Activated CD8-positive, alpha-beta T cell treated with anti-CD3 and anti-CD28 coated beads, Interleukin-2, amount 10 ng/mL, durations not matched to agents 7 days and 5 days (primary cell): ENCODE data around the gene STAT6. TPM values are rescaled to one million over a fixed set of nuclear protein-coding genes. Genes with fewer than 3 reads are reported as not detected.
A peak's percentile ranks its signal among the peaks of the same experiment; 100 is the strongest.

Experiments
- ATAC-seq: fragments of 150-1000 bp; cut with Tn5 transposase; one replicate; pipeline ENCODE4 v1.10.0; 2021; ENCODE audit warnings: moderate library complexity
- CTCF ChIA-PET: fragments of 350-600 bp; sonication (Branson Sonifier 250); formaldehyde crosslinking; loops from one replicate; lab custom pipeline; 2021; ENCODE audit warnings: antibody characterized with exemption; lab: Charles Lee
- POLR2A ChIA-PET: fragments of 350-600 bp; sonication (Branson Sonifier 250); formaldehyde crosslinking; loops from one replicate; lab custom pipeline; 2021; ENCODE audit warnings: antibody characterized with exemption; lab: Charles Lee
- DNase-seq: peaks from one replicate; pipeline ENCODE4 v3.0.0-alpha.2; 2020
- H3K27ac Mint-ChIP-seq: one replicate; pipeline ENCODE4 v1.8.0; 2021; ENCODE audit warnings: mild to moderate bottlenecking, mixed read lengths
- H3K27me3 Mint-ChIP-seq: one replicate; pipeline ENCODE4 v1.8.0; 2021; ENCODE audit warnings: low read depth, mixed read lengths
- H3K36me3 Mint-ChIP-seq: one replicate; pipeline ENCODE4 v1.8.0; 2021; ENCODE audit warnings: low read depth, mixed read lengths
- H3K4me1 Mint-ChIP-seq: one replicate; pipeline ENCODE4 v1.8.0; 2021; ENCODE audit warnings: low read depth, mixed read lengths
- H3K4me3 Mint-ChIP-seq: one replicate; pipeline ENCODE4 v1.8.0; 2021; ENCODE audit warnings: mild to moderate bottlenecking, mixed read lengths
- H3K9me3 Mint-ChIP-seq: one replicate; pipeline ENCODE4 v1.8.0; 2022; ENCODE audit warnings: mixed read lengths; ENCODE audit not compliant: insufficient read depth
- total RNA-seq, 2 experiments: library from RNA; stranded (reverse); gene quantifications; one replicate each; pipeline ENCODE4 v1.2.3, GENCODE V29; 2021

Gene STAT6
- total RNA-seq, 2 experiments from 2014 or later = 189 TPM

DNA sequence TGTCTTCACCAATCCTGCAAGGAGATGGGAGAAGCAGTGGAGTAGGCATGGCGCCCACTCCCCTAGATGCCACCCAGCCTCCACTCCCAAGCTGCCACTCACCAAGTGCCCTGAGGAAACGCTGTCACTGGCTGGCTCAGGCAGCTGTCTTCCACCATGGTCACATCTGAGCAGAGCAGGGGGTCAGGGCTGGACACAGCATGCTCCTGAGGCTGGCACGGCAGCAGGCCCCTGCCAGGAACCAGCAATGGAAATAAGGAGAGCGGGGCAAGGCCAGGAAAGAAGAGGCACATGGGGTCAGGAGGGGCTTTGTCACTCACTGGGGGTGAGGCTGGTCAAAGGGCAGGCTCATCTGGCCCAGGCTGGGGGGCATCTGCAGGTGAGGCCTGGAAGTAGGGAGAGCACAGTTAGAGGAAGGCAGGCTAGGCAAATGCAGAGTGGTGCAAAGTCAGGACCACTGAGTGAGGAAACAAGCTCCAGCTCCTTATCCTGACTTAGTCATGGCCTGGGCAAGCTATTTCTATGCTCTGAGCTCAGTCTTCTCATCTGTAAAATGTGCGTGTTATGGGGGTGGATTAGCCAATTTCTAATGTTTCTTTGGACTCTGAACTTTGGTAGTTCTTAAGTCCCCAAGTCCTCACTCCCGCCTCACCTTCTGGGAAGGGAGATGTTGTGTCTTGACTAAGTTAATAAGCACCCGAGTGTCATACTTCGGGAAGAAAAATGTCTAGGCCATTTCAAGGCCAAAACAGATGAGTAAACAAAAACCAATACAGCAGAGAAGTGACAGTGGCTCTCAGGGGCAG, 14.2 kb downstream of the STAT6 start:
- CTCF ChIA-PET = interaction anchor here (12.4 to 18.4 kb wide), 2 partner anchors 10 to 27 kb away, joined by 190 to 233 read pairs; partner anchors contain the start of gene STAT6
- no peaks in the 10 kb centered on the region for H3K27me3 Mint-ChIP-seq
- no peaks in the 10 kb centered on the region for H3K9me3 Mint-ChIP-seq
- POLR2A ChIA-PET = interaction anchor here (0.6 to 8.0 kb wide), 5 partner anchors 10 to 184 kb away, joined by 4 to 77 read pairs (median 4); partner anchors contain the start of genes NEMP1 and STAT6
- peaks cover 65% of the 10 kb centered on the region for H3K36me3 Mint-ChIP-seq
- H3K4me3 Mint-ChIP-seq = no peak overlapping the region
- DNase-seq = no peak
- H3K4me1 Mint-ChIP-seq = peaks cover 51% of the 10 kb centered on the region
- no peak for ATAC-seq
- H3K27ac Mint-ChIP-seq = peak overlapping the region; percentile 37

- POLR2A ChIA-PET = interaction anchor here (1.3 to 8.0 kb wide), 3 partner anchors 10 to 18 kb away, joined by 4 to 77 read pairs (median 8); partner anchors contain the start of genes NEMP1 and STAT6
- Mint-ChIP-seq H3K9me3 (no peaks in the 10 kb centered on the region), H3K4me1 (peaks cover 51% of the 10 kb centered on the region), H3K27me3 (no peaks in the 10 kb centered on the region), H3K36me3 (peaks cover 67% of the 10 kb centered on the region), H3K27ac (peak overlapping the region; percentile 62), H3K4me3 (no peak overlapping the region)
- CTCF ChIA-PET = interaction anchor here (12.4 to 18.4 kb wide), 2 partner anchors 11 to 26 kb away, joined by 190 to 233 read pairs; partner anchors contain the start of gene STAT6
- ATAC-seq = no peak
- DNase-seq = no peak
These were observed 15.0 kb downstream of the STAT6 start for GRCh38 chr12:57096099-57096572.

- Mint-ChIP-seq H3K27me3 (no peaks in the 10 kb centered on the region), H3K27ac (peak overlapping the region; percentile 62), H3K9me3 (no peaks in the 10 kb centered on the region), H3K36me3 (peaks cover 73% of the 10 kb centered on the region), H3K4me1 (peaks cover 57% of the 10 kb centered on the region), H3K4me3 (no peak overlapping the region)
- POLR2A ChIA-PET = interaction anchor here (1.3 to 8.0 kb wide), 3 partner anchors 9 to 17 kb away, joined by 4 to 77 read pairs (median 8); partner anchors contain the start of genes NEMP1 and STAT6
- DNase-seq (no peak), ATAC-seq (no peak)
- CTCF ChIA-PET = interaction anchor here (12.4 to 18.4 kb wide), 2 partner anchors 12 to 26 kb away, joined by 190 to 233 read pairs; partner anchors contain the start of gene STAT6
These were observed 15.7 kb downstream of the STAT6 start for GRCh38 chr12:57095440-57095839.

DNA sequence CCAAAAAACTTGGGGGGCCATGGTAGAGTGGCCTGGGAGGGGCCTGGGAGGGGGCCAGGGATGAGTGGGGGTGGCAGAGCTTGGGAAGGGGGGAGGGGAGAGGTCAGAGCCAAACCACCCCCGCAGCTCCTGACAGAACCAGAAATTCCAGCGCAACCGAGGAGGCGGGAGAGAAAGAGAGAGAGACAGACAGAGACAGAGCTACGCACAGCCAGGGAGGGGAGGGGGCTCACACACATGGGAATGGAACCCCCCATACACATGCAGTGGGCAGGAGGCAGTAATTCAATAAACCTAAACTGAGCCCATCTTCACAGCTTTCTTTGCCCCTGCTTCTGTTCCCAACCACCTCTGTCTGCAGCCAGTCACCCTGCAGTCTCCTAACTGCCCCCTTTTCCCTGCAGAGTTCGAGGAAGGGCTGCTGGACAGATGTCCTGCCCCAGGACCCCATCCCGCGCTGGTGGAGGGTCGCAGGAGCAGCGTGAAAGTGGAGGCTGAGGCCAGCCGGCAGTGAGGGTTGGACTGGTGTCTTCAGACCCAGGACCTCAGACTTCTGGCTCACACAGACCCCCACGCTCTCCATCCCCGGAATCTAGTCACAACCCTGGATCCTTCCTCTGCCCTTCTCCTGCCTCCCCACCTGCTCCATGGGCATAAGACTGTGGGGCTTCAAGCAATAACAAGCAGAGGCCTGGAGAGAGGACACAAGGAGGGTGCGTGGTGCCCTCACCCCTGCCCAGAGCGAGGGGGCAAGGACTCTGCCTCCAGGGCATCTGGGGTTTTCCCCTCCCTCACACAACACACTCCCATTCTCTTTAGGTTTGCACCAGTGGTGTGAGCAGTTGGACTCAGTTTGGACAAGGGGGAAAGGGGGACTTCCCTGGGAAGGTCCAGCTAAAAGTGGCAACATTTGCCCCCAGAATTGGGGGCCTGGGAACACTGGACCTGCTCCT, 16.7 kb downstream of the STAT6 start:
- ATAC-seq (no peak), DNase-seq (no peak)
- H3K9me3 Mint-ChIP-seq = no peaks in the 10 kb centered on the region
- H3K4me3 Mint-ChIP-seq = peak overlapping the region; percentile 62
- no peaks in the 10 kb centered on the region for H3K27me3 Mint-ChIP-seq
- peak overlapping the region; percentile 92 for H3K27ac Mint-ChIP-seq
- ChIA-PET CTCF (interaction anchor here (0.7 to 18.4 kb wide), 10 partner anchors 11 to 514 kb away, joined by 3 to 233 read pairs (median 5); partner anchors contain the start of genes NEMP1, STAT6 and ZBTB39), POLR2A (interaction anchor here (0.9 to 3.9 kb wide), 6 partner anchors 10 to 29 kb away, joined by 4 to 58 read pairs (median 5); partner anchors contain the start of genes NEMP1 and STAT6)
- H3K36me3 Mint-ChIP-seq = peaks cover 66% of the 10 kb centered on the region
- peaks cover 59% of the 10 kb centered on the region for H3K4me1 Mint-ChIP-seq

DNA sequence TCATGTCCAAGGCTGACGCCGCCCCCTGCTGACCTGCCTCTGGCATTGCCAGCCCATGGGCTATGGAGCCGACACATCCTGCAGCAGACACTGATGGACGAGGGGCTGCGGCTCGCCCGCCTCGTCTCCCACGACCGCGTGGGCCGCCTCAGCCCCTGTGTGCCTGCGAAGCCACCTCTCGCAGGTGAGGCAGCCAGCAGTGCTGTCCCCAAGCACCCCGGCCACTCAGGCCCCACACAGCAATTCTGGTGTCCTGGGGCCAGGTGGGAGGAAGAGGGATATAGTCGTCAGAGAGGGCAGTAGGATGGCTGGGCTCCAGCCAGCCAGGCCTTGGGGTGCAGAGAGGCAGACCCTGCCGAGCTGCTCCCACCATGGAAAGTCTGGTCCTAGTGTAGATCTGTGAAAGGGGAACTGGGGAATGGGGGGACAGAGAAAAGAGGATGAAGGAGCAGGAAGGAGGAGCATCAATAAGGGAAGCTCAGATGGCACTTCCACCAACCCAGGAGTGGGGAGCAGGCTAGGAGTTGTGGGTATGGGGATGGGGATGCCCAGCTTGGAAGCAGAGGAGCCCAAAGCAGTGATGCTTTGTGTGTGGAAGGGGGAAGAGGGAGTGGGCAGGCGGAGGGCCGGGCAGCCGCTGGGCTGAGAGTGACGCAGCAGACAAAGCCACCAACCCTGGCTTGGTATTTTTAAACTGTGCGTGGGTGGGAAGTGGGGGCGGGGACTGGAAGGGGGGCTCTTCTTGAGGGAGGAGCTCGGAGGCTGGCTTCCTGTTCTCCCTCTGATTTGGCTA, 17.6 kb downstream of the STAT6 start:
- H3K4me3 Mint-ChIP-seq = peak overlapping the region; percentile 62
- peak; percentile 79 for DNase-seq
- H3K36me3 Mint-ChIP-seq = peaks cover 58% of the 10 kb centered on the region
- peak; percentile 32 for ATAC-seq
- peaks cover 51% of the 10 kb centered on the region for H3K4me1 Mint-ChIP-seq
- H3K27ac Mint-ChIP-seq = peak overlapping the region; percentile 92
- ChIA-PET POLR2A (interaction anchor here (0.9 to 3.9 kb wide), 6 partner anchors 10 to 28 kb away, joined by 4 to 58 read pairs (median 5); partner anchors contain the start of genes NEMP1 and STAT6), CTCF (interaction anchor here (0.7 to 18.4 kb wide), 15 partner anchors 10 to 513 kb away, joined by 3 to 233 read pairs (median 4); partner anchors contain the start of genes NEMP1, STAT6 and ZBTB39)
- no peaks in the 10 kb centered on the region for H3K9me3 Mint-ChIP-seq
- no peaks in the 10 kb centered on the region for H3K27me3 Mint-ChIP-seq

- peak overlapping the region; percentile 92 for H3K27ac Mint-ChIP-seq
- no peak for ATAC-seq
These were observed 18.2 kb downstream of the STAT6 start for GRCh38 chr12:57092876-57093414.

GRCh38 chr12:57092529-57092862, 18.7 kb downstream of the STAT6 start:
- H3K4me1 Mint-ChIP-seq = peaks cover 59% of the 10 kb centered on the region
- peaks cover 54% of the 10 kb centered on the region for H3K36me3 Mint-ChIP-seq
- CTCF ChIA-PET = interaction anchor here (1.1 to 18.4 kb wide), 8 partner anchors 13 to 85 kb away, joined by 3 to 233 read pairs (median 9); partner anchors contain the start of genes NEMP1 and STAT6
- peak overlapping the region; percentile 67 for H3K27ac Mint-ChIP-seq
- no peaks in the 10 kb centered on the region for H3K9me3 Mint-ChIP-seq
- ATAC-seq = no peak
- DNase-seq = no peak
- H3K4me3 Mint-ChIP-seq = no peak overlapping the region
- no peaks in the 10 kb centered on the region for H3K27me3 Mint-ChIP-seq
- POLR2A ChIA-PET = interaction anchor here (0.7 to 3.9 kb wide), 8 partner anchors 8 to 57 kb away, joined by 3 to 58 read pairs (median 5); partner anchors contain the start of genes LRP1, NEMP1 and STAT6

More at GRCh38 chr12:57092876-57093414, 18.2 kb downstream of the STAT6 start:
- no peak for DNase-seq
- H3K4me1 Mint-ChIP-seq = peaks cover 56% of the 10 kb centered on the region
- ChIA-PET CTCF (interaction anchor here (1.1 to 18.4 kb wide), 9 partner anchors 13 to 85 kb away, joined by 3 to 233 read pairs (median 5); partner anchors contain the start of genes NEMP1 and STAT6), POLR2A (interaction anchor here (0.7 to 3.9 kb wide), 9 partner anchors 7 to 57 kb away, joined by 3 to 58 read pairs (median 5); partner anchors contain the start of genes NEMP1 and STAT6)
- H3K4me3 Mint-ChIP-seq = no peak overlapping the region
- no peaks in the 10 kb centered on the region for H3K27me3 Mint-ChIP-seq
- no peaks in the 10 kb centered on the region for H3K9me3 Mint-ChIP-seq
- peaks cover 56% of the 10 kb centered on the region for H3K36me3 Mint-ChIP-seq

DNA sequence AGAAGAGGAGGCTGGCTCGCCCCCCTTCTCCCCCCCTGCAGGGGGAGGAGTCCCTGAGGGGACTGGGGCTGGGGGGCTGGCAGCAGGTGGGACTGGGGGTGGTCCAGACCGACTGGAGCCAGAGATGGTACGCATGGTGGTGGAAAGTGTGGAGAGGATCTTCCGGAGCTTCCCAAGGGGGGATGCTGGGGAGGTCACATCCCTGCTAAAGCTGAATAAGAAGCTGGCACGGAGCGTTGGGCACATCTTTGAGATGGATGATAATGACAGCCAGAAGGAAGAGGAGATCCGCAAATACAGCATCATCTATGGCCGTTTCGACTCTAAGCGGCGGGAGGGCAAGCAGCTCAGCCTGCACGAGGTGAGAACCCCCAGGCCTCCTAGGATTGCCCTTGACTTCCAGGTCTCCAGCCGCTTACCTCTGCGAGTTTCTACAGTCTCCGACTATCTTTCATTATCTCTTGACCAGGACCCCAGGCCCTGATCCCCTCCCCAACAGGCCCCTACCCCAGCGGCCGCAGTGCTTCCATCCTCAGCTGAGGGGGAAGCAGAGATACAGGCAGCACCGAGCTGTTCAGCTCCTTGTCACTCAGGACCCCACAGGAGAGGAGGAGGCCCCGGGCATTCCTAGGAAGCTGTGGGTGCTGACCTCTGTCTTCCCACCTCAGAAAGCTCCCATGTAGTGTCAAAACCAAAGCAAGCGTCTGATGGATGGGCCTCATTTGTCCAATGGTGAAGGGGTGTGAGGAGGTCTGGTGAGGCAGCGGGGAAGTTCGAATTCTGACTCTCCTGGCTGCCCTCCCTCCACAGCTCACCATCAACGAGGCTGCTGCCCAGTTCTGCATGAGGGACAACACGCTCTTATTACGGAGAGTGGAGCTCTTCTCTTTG, 19.3 kb downstream of the STAT6 start:
- CTCF ChIA-PET = interaction anchor here (1.1 to 18.4 kb wide), 9 partner anchors 12 to 90 kb away, joined by 3 to 233 read pairs (median 6); partner anchors contain the start of genes NEMP1 and STAT6
- POLR2A ChIA-PET = interaction anchor here (0.6 to 3.9 kb wide), 9 partner anchors 8 to 814 kb away, joined by 3 to 58 read pairs (median 4); partner anchors contain the start of genes LRP1, NEMP1 and STAT6
- peaks cover 60% of the 10 kb centered on the region for H3K4me1 Mint-ChIP-seq
- no peak overlapping the region for H3K27ac Mint-ChIP-seq
- no peaks in the 10 kb centered on the region for H3K27me3 Mint-ChIP-seq
- no peaks in the 10 kb centered on the region for H3K9me3 Mint-ChIP-seq
- peaks cover 50% of the 10 kb centered on the region for H3K36me3 Mint-ChIP-seq
- ATAC-seq = no peak
- DNase-seq = no peak
- no peak overlapping the region for H3K4me3 Mint-ChIP-seq
